ENCODE data around the gene SCN8A. TPM values are rescaled to one million over a fixed set of nuclear protein-coding genes. Genes with fewer than 3 reads are reported as not detected.

Gene SCN8A
- total and polyA plus RNA-seq, 4 donors, result 0.06 to 0.77 (median 0.26) TPM

DNA sequence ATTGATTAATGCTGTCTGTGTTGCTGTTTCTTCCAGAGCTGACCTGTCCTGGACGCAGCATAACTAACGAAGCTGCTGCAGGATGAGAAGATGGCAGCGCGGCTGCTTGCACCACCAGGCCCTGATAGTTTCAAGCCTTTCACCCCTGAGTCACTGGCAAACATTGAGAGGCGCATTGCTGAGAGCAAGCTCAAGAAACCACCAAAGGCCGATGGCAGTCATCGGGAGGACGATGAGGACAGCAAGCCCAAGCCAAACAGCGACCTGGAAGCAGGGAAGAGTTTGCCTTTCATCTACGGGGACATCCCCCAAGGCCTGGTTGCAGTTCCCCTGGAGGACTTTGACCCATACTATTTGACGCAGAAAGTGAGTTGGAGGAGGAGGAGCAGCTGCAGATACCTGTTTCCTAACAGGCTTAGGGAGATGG is 71.7 kb downstream of the SCN8A start:
- peaks cover 0 to 2% (median 0%) of the 10 kb centered on the region in 4 donors for H3K9me3 ChIP-seq (ENCODE audit: control insufficient read depth in 4 of 4, insufficient read depth in 3 of 4, low read length in 3 of 4)
- no peak overlapping the region for H3K4me3 ChIP-seq
- H3K27ac ChIP-seq (ENCODE audit: low read depth in 1 of 2, low read length in 1 of 2), result no peak overlapping the region
- ATAC-seq (ENCODE audit: insufficient read depth, low FRiP score), result no peak
- no peaks in the 10 kb centered on the region for H3K4me1 ChIP-seq (ENCODE audit: control insufficient read depth in 5 of 5, insufficient read depth in 5 of 5, low read length in 5 of 5)
- 88 to 96% methylated on average over 11 of the region's 11 CpGs for WGBS, 2 donors
- no peak overlapping the region for H3K9ac ChIP-seq (ENCODE audit: insufficient read depth in 1 of 2, low read length in 2 of 2)
- H3K27me3 ChIP-seq (ENCODE audit: control insufficient read depth in 3 of 3, insufficient read depth in 3 of 3, low read length in 2 of 3), result peaks cover 0 to 2% (median 0%) of the 10 kb centered on the region in 3 donors
- DNase-seq, result no peak
- TF ChIP-seq, protein P1, sequence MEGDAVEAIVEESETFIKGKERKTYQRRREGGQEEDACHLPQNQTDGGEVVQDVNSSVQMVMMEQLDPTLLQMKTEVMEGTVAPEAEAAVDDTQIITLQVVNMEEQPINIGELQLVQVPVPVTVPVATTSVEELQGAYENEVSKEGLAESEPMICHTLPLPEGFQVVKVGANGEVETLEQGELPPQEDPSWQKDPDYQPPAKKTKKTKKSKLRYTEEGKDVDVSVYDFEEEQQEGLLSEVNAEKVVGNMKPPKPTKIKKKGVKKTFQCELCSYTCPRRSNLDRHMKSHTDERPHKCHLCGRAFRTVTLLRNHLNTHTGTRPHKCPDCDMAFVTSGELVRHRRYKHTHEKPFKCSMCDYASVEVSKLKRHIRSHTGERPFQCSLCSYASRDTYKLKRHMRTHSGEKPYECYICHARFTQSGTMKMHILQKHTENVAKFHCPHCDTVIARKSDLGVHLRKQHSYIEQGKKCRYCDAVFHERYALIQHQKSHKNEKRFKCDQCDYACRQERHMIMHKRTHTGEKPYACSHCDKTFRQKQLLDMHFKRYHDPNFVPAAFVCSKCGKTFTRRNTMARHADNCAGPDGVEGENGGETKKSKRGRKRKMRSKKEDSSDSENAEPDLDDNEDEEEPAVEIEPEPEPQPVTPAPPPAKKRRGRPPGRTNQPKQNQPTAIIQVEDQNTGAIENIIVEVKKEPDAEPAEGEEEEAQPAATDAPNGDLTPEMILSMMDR (IDR thresholded peaks at IDR 0.05; ENCODE audit: control extremely low read depth, extremely low read depth), result no peak
- H3K36me3 ChIP-seq (ENCODE audit: control insufficient read depth in 4 of 4, insufficient read depth in 4 of 4, low read length in 4 of 4), result no peaks in the 10 kb centered on the region

DNA sequence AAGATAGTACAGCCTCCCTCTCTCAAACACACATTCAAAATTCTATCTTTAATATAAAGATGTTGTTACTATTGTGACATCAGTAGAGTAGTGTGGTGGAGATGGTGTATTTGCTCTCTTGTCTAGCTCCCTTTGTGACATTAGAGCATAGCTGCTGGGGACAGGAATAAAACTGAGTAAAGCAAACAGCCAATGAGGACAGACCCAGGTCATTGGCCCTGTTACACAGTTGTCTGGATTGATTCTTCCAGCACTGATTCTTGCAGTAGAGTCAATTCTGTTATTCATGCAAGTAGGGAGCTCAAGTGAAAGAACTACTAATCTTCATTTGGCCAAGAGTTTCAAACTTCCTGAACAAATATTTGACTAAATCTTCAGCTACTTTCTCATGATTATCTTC is 72.4 kb downstream of the SCN8A start:
- ATAC-seq (ENCODE audit: insufficient read depth, low FRiP score), result no peak
- TF ChIP-seq, protein P1 (IDR thresholded peaks at IDR 0.05; ENCODE audit: control extremely low read depth, extremely low read depth), result no peak

DNA sequence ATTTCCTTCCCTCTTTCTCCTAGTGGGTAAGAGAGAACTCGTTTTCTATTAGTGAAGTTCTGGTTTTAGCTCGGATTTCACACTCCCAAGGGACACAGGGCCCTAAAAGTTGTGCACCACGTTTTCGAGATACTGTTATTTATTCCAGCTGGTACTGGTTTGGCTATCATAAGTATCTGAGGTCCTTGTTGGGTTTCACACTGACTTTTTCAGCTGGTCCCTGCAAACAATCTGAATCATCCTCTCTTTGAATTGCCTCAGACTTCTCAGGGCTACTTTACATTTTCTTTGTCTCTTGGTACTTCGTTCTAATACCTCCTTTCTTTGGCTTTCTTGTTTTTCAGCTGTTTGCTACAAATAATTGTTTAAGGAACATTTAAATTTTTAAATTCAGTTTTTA is 75.7 kb downstream of the SCN8A start:
- Histone ChIP-seq H3K9ac (ENCODE audit: insufficient read depth in 1 of 2, low read length in 2 of 2) (no peak overlapping the region), H3K27me3 (ENCODE audit: control insufficient read depth in 3 of 3, insufficient read depth in 3 of 3, low read length in 2 of 3) (no peaks in the 10 kb centered on the region), H3K36me3 (ENCODE audit: control insufficient read depth in 4 of 4, insufficient read depth in 4 of 4, low read length in 4 of 4) (no peaks in the 10 kb centered on the region), H3K4me3 (no peak overlapping the region), H3K4me1 (ENCODE audit: control insufficient read depth in 5 of 5, insufficient read depth in 5 of 5, low read length in 5 of 5) (no peaks in the 10 kb centered on the region), H3K9me3 (ENCODE audit: control insufficient read depth in 4 of 4, insufficient read depth in 3 of 4, low read length in 3 of 4) (no peaks in the 10 kb centered on the region), H3K27ac (ENCODE audit: low read depth in 1 of 2, low read length in 1 of 2) (no peak overlapping the region)
- TF ChIP-seq, protein P1 (IDR thresholded peaks at IDR 0.05; ENCODE audit: control extremely low read depth, extremely low read depth), result no peak
- DNase-seq (no peak), ATAC-seq (ENCODE audit: insufficient read depth, low FRiP score) (no peak)
- 67 to 70% methylated on average over 5 of the region's 5 CpGs for WGBS, 2 donors

More for the DNA sequence above, 72.4 kb downstream of the SCN8A start:
- no peak for DNase-seq
- Histone ChIP-seq H3K4me1 (ENCODE audit: control insufficient read depth in 5 of 5, insufficient read depth in 5 of 5, low read length in 5 of 5) (no peaks in the 10 kb centered on the region), H3K9ac (ENCODE audit: insufficient read depth in 1 of 2, low read length in 2 of 2) (no peak overlapping the region), H3K4me3 (no peak overlapping the region), H3K36me3 (ENCODE audit: control insufficient read depth in 4 of 4, insufficient read depth in 4 of 4, low read length in 4 of 4) (no peaks in the 10 kb centered on the region), H3K27ac (ENCODE audit: low read depth in 1 of 2, low read length in 1 of 2) (no peak overlapping the region), H3K9me3 (ENCODE audit: control insufficient read depth in 4 of 4, insufficient read depth in 3 of 4, low read length in 3 of 4) (no peaks in the 10 kb centered on the region), H3K27me3 (ENCODE audit: control insufficient read depth in 3 of 3, insufficient read depth in 3 of 3, low read length in 2 of 3) (peaks cover 0 to 2% (median 0%) of the 10 kb centered on the region in 3 donors)

DNA sequence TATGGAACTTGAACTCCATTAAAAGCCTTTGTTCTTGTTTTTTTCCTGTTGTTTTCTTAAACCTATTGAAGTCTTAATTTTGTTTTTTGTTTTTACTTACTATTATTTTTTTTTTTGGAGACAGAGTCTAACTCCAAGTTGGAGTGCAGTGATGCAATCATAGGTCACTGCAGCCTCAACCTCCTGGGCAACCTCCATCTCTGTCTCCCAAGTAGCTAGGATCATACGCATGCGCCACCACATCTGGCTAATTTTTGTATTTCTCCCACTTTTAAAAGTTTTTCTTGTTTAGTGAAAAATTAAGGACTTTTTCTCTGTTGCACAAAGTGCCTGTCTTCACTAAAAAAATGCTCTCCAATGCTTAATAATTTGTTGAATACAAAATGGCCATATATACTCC is 76.2 kb downstream of the SCN8A start:
- TF ChIP-seq, protein P1 (IDR thresholded peaks at IDR 0.05; ENCODE audit: control extremely low read depth, extremely low read depth), result no peak
- Histone ChIP-seq H3K9ac (ENCODE audit: insufficient read depth in 1 of 2, low read length in 2 of 2) (no peak overlapping the region), H3K4me1 (ENCODE audit: control insufficient read depth in 5 of 5, insufficient read depth in 5 of 5, low read length in 5 of 5) (no peaks in the 10 kb centered on the region), H3K27ac (ENCODE audit: low read depth in 1 of 2, low read length in 1 of 2) (no peak overlapping the region), H3K4me3 (no peak overlapping the region), H3K36me3 (ENCODE audit: control insufficient read depth in 4 of 4, insufficient read depth in 4 of 4, low read length in 4 of 4) (no peaks in the 10 kb centered on the region), H3K9me3 (ENCODE audit: control insufficient read depth in 4 of 4, insufficient read depth in 3 of 4, low read length in 3 of 4) (no peaks in the 10 kb centered on the region), H3K27me3 (ENCODE audit: control insufficient read depth in 3 of 3, insufficient read depth in 3 of 3, low read length in 2 of 3) (no peaks in the 10 kb centered on the region)
- ATAC-seq (ENCODE audit: insufficient read depth, low FRiP score) (no peak), DNase-seq (no peak)
- 98 to 99% methylated on average over 2 of the region's 2 CpGs for WGBS, 2 donors
